GM10266 (cell line): ENCODE results near the gene SORD.
"Not testable (repeated sequence)": the region's sequence is repeated elsewhere in the genome, so short reads cannot be mapped to it uniquely, and the experiment has no call there.

Experiments
- DNase-seq: peaks from one replicate; pipeline ENCODE4 v3.0.0; 2012; ENCODE audit errors: extremely low spot score
- CTCF ChIP-seq: IDR thresholded peaks from 2 replicates; pipeline ENCODE4 v1.5.1; 2012; ENCODE audit warnings: mild to moderate bottlenecking, low read depth; ENCODE audit not compliant: control insufficient read depth, insufficient read depth; ENCODE audit errors: missing control alignments

SORD gene

GRCh38 chr15:45030743-45031142 lies 7.7 kb downstream of the SORD start:
- no peak for TF ChIP-seq CTCF

GRCh38 chr15:45031522-45032028 lies 8.6 kb downstream of the SORD start:
- not testable (repeated sequence) for DNase-seq

More at GRCh38 chr15:45030743-45031142, 7.7 kb downstream of the SORD start:
- no peak for DNase-seq

- not testable (repeated sequence) for DNase-seq
These were observed 9.5 kb downstream of the SORD start for GRCh38 chr15:45032501-45032900.

GRCh38 chr15:45034087-45034486 lies 11.1 kb downstream of the SORD start:
- not testable (repeated sequence) for DNase-seq

- DNase-seq = not testable (repeated sequence)
These were observed 11.8 kb downstream of the SORD start for GRCh38 chr15:45034600-45035375.

GRCh38 chr15:45036812-45037781 lies 14.1 kb downstream of the SORD start:
- TF ChIP-seq CTCF = peak; percentile 97
- peak; percentile 65 for DNase-seq

- no peak for DNase-seq
- TF ChIP-seq CTCF = no peak
These were observed 14.9 kb downstream of the SORD start for GRCh38 chr15:45037936-45038335.

- DNase-seq = not testable (repeated sequence)
These were observed 17.4 kb downstream of the SORD start for GRCh38 chr15:45040396-45040795.

GRCh38 chr15:45041538-45041937 lies 18.5 kb downstream of the SORD start:
- DNase-seq = not testable (repeated sequence)

GRCh38 chr15:45042859-45043258 lies 19.9 kb downstream of the SORD start:
- DNase-seq = not testable (repeated sequence)

GRCh38 chr15:45044270-45044669 lies 21.3 kb downstream of the SORD start:
- not testable (repeated sequence) for DNase-seq

- not testable (repeated sequence) for DNase-seq
These were observed 25.4 kb downstream of the SORD start for GRCh38 chr15:45048449-45048793.
